ENCODE results near the gene ZNF324. TPM values are rescaled to one million over a fixed set of nuclear protein-coding genes. Genes with fewer than 3 reads are reported as not detected.
A peak's percentile ranks its signal among the peaks of the same experiment; 100 is the strongest.

Gene ZNF324
- total and polyA plus RNA-seq, 2 experiments from 2014 or later, result 9.1 to 13.1 TPM

DNA sequence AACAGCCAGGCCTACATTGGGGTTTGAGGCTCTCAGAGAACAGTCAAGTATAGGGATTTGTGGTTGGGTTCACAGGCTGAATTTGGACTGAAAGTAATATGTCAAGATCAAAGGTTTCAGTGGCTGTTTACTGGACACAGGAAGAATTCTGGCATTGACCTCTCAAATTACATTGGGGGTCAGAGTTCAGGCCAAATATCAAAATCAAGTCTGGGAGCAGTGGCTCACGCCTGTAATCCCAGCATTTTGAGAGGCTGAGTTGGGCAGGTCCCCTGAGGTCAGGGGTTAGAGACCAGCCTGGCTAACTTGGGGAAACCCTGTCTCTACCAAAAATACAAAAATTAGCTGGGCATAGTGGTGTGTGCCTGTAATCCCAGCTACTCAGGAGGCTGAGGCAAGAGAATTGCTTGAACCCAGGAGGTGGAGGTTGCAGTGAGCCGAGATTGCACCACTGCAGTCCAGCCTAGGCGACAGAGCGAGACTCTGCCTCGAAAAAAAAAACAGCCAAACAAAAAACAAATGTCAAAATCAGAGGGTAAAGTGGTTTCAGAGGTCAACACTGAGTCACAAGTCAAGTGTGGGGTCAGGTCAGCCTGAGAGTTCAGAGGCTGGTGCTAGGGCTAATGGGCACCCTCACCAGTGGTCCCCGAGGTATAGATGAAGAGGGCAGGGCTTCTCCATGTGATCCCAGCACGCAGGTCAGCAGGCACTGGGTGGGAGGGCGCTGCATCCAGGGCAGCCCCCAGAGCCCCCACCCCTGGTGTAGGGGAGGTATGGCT, 43.4 kb downstream of the ZNF324 start:
- Histone ChIP-seq H3K4me2 (no peak overlapping the region), H2AFZ (no peak overlapping the region), H3K9me2 (replicated peaks; ENCODE audit: insufficient read depth) (no peaks in the 10 kb centered on the region), H3K9me3 (ENCODE audit: low read depth) (no peaks in the 10 kb centered on the region), H4K20me1 (ENCODE audit: insufficient read depth, poor library complexity, severe bottlenecking) (no peaks in the 10 kb centered on the region), H3K27me3 (no peaks in the 10 kb centered on the region), H3K4me3 (no peak overlapping the region), H3K27ac (no peak overlapping the region), H3K36me3 (replicated peaks; ENCODE audit: insufficient read depth, low read depth) (no peaks in the 10 kb centered on the region), H3K79me2 (peaks cover 12% of the 10 kb centered on the region), H3K4me1 (ENCODE audit: insufficient read depth) (peaks cover 13% of the 10 kb centered on the region)
- 85% methylated on average over 8 of the region's 8 CpGs for WGBS (ENCODE audit: low lambda C conversion rate, missing lambda C conversion rate)
- DNase-seq (ENCODE audit: low spot score), result no peak
- no peak for TF ChIP-seq EZH2 (IDR thresholded peaks at IDR 0.05; ENCODE audit: borderline replicate concordance)
- TF ChIP-seq, protein P1, sequence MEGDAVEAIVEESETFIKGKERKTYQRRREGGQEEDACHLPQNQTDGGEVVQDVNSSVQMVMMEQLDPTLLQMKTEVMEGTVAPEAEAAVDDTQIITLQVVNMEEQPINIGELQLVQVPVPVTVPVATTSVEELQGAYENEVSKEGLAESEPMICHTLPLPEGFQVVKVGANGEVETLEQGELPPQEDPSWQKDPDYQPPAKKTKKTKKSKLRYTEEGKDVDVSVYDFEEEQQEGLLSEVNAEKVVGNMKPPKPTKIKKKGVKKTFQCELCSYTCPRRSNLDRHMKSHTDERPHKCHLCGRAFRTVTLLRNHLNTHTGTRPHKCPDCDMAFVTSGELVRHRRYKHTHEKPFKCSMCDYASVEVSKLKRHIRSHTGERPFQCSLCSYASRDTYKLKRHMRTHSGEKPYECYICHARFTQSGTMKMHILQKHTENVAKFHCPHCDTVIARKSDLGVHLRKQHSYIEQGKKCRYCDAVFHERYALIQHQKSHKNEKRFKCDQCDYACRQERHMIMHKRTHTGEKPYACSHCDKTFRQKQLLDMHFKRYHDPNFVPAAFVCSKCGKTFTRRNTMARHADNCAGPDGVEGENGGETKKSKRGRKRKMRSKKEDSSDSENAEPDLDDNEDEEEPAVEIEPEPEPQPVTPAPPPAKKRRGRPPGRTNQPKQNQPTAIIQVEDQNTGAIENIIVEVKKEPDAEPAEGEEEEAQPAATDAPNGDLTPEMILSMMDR (IDR thresholded peaks at IDR 0.05; ENCODE audit: poor library complexity), result no peak

DNA sequence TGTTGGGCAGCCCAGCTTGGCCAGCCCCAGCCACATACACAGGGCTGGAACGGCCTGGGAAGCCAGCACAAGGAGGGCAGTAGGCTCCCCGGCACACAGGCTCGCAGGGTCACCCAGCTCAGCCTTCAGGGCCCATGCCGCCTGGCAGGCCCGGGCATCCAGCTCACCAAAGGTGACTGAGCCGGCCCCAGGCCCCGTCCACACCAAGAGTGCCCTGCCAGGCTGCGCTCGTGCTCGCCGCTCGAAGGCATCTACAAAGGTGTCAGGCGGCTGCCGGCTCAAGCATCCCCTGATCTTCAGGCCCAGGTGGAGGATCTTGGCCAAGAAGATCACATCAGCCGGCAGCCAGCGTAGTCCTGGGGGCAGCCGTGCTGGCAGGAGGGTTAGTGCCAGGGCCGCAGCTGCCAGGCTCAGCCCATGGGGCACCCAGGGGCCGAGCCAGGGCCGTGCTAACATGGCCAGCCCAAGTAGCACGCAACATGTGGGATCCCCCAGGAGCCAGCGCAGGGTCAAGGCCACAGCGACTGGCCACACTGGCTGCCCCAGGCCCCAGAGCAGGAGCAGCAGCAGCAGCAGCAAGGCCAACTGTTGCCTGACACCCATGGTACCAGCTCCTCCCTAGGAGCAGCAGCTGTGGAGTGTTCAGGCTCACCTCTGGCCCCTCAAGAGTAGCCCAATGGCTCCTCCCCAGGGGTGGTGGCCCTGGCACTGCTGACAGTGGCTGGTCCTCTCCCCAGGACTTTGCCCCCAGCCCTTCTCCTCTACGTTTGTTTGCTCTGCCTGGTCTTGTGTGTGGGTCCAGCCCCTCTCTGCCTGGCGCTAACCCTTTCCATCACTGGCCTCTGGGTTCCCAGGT, 44.7 kb downstream of the ZNF324 start, which contains the start of gene SLC27A5:
TSS of gene SLC27A5 (minus strand) at position 640 of the 856 bp plus-strand sequence. CDS start at position 603, 37 bp downstream.
- peaks cover 25% of the 10 kb centered on the region for H3K79me2 ChIP-seq
- peak within 1 kb of the TSS; percentile 62 for H3K27ac ChIP-seq
- H3K4me1 ChIP-seq (ENCODE audit: insufficient read depth), result peaks cover 13% of the 10 kb centered on the region
- H3K9me3 ChIP-seq (ENCODE audit: low read depth), result no peaks in the 10 kb centered on the region
- 95% methylated on average over 25 of the region's 25 CpGs for WGBS (ENCODE audit: low lambda C conversion rate, missing lambda C conversion rate)
- H2AFZ ChIP-seq, result no peak within 1 kb of the TSS
- H3K27me3 ChIP-seq, result no peaks in the 10 kb centered on the region
- no peaks in the 10 kb centered on the region for H4K20me1 ChIP-seq (ENCODE audit: insufficient read depth, poor library complexity, severe bottlenecking)
- TF ChIP-seq EZH2 (IDR thresholded peaks at IDR 0.05; ENCODE audit: borderline replicate concordance), result no peak
- TF ChIP-seq, protein P1 (IDR thresholded peaks at IDR 0.05; ENCODE audit: poor library complexity), result no peak
- TF ChIP-seq EZH2phosphoT487 (IDR thresholded peaks at IDR 0.05; ENCODE audit: low read depth, severe bottlenecking, unreplicated experiment), result no peak
- no peaks in the 10 kb centered on the region for H3K36me3 ChIP-seq (replicated peaks; ENCODE audit: insufficient read depth, low read depth)
- H3K4me2 ChIP-seq, result no peak within 1 kb of the TSS
- H3K4me3 ChIP-seq, result no peak within 1 kb of the TSS
- H3K9me2 ChIP-seq (replicated peaks; ENCODE audit: insufficient read depth), result no peaks in the 10 kb centered on the region
- peak; percentile 59 for DNase-seq (ENCODE audit: low spot score)

DNA sequence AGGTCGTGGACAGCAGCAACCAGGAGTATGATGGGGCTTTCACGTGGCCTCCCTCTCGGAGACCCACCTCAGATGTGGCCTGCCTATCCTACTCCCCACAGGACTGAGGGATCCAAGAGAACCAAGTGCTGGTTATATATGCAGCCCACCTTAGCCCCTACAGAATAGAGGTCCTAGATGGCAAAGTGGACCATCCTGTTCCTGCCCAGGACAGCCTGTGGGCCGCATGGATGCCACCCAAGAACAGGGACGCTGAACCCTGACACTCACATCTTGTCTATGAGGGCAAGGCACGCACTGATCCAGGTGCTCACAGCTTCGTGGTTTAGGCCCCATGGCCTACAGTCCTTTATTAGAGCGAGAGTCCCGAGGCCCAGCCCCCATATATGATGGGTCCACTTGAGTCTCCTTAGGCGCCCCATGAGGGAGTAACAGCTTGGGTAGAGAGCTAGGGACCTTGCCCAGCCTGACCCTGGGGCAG, 46.4 kb downstream of the ZNF324 start:
- TF ChIP-seq EZH2 (IDR thresholded peaks at IDR 0.05; ENCODE audit: borderline replicate concordance) (no peak), EZH2phosphoT487 (IDR thresholded peaks at IDR 0.05; ENCODE audit: low read depth, severe bottlenecking, unreplicated experiment) (no peak)
- TF ChIP-seq, protein P1 (IDR thresholded peaks at IDR 0.05; ENCODE audit: poor library complexity), result no peak
- no peak overlapping the region for H2AFZ ChIP-seq
- H3K27ac ChIP-seq, result peak overlapping the region; percentile 82
- DNase-seq (ENCODE audit: low spot score), result no peak
- H4K20me1 ChIP-seq (ENCODE audit: insufficient read depth, poor library complexity, severe bottlenecking), result peaks cover 3% of the 10 kb centered on the region
- H3K36me3 ChIP-seq (replicated peaks; ENCODE audit: insufficient read depth, low read depth), result no peaks in the 10 kb centered on the region
- no peaks in the 10 kb centered on the region for H3K9me3 ChIP-seq (ENCODE audit: low read depth)
- H3K4me2 ChIP-seq, result peak overlapping the region; percentile 83
- no peaks in the 10 kb centered on the region for H3K9me2 ChIP-seq (replicated peaks; ENCODE audit: insufficient read depth)
- H3K4me1 ChIP-seq (ENCODE audit: insufficient read depth), result peaks cover 20% of the 10 kb centered on the region
- H3K27me3 ChIP-seq, result no peaks in the 10 kb centered on the region
- WGBS (ENCODE audit: low lambda C conversion rate, missing lambda C conversion rate), result 91% methylated on average over 10 of the region's 10 CpGs
- peaks cover 42% of the 10 kb centered on the region for H3K79me2 ChIP-seq
- H3K4me3 ChIP-seq, result no peak overlapping the region
